GM18517 (cell line): Measurements from ENCODE around the gene ZNF69.
A peak's percentile ranks its signal among the peaks of the same experiment; 100 is the strongest.
"Not testable (repeated sequence)": the region's sequence is repeated elsewhere in the genome, so short reads cannot be mapped to it uniquely, and the experiment has no call there.

Experiments
- ATAC-seq: cut with Tn5 transposase; IDR thresholded peaks from one replicate; pipeline ENCODE4 v1.9.1; 2021; ENCODE audit warnings: mild to moderate bottlenecking, moderate library complexity; ENCODE audit not compliant: unreplicated experiment

ZNF69 gene

GRCh38 chr19:11890634-11891033 is 3.1 kb downstream of the ZNF69 start:
- ATAC-seq, result no peak

GRCh38 chr19:11894851-11895250 is 7.3 kb downstream of the ZNF69 start:
- no peak for ATAC-seq

- no peak for ATAC-seq
Measured at GRCh38 chr19:11902228-11902627, 14.6 kb downstream of the ZNF69 start.

- no peak for ATAC-seq
Measured at GRCh38 chr19:11905928-11906327, 18.3 kb downstream of the ZNF69 start.

GRCh38 chr19:11911937-11912336 is 24.4 kb downstream of the ZNF69 start:
- ATAC-seq, result not testable (repeated sequence)

GRCh38 chr19:11914417-11915051 is 27.0 kb downstream of the ZNF69 start:
- not testable (repeated sequence) for ATAC-seq

- ATAC-seq, result no peak
Measured at GRCh38 chr19:11921852-11922495, 34.4 kb downstream of the ZNF69 start.

- ATAC-seq, result peak; percentile 79
Measured at GRCh38 chr19:11924886-11925650, 37.5 kb downstream of the ZNF69 start, which contains the start of gene ZNF700. Gene ZNF700, plus strand, starts transcription at chr19:11925107. Its CDS starts 104 bp downstream, at chr19:11925211.

GRCh38 chr19:11925651-11926187 is 38.1 kb downstream of the ZNF69 start:
- ATAC-seq, result not testable (repeated sequence)

- ATAC-seq, result no peak
Measured at GRCh38 chr19:11927227-11927626, 39.6 kb downstream of the ZNF69 start.

GRCh38 chr19:11931051-11931450 is 43.5 kb downstream of the ZNF69 start:
- ATAC-seq, result no peak

- ATAC-seq, result no peak
Measured at GRCh38 chr19:11931513-11931912, 43.9 kb downstream of the ZNF69 start.

GRCh38 chr19:11935829-11936228 is 48.2 kb downstream of the ZNF69 start:
- ATAC-seq, result not testable (repeated sequence)

- ATAC-seq, result not testable (repeated sequence)
Measured at GRCh38 chr19:11938383-11938782, 50.8 kb downstream of the ZNF69 start.

- not testable (repeated sequence) for ATAC-seq
Measured at GRCh38 chr19:11941361-11941887, 53.8 kb downstream of the ZNF69 start.

- no peak for ATAC-seq
Measured at GRCh38 chr19:11942008-11942842, 54.6 kb downstream of the ZNF69 start.

- ATAC-seq, result no peak
Measured at GRCh38 chr19:11942843-11943108, 55.2 kb downstream of the ZNF69 start.

GRCh38 chr19:11944656-11945055 is 57.1 kb downstream of the ZNF69 start:
- no peak for ATAC-seq

- no peak for ATAC-seq
Measured at GRCh38 chr19:11948646-11949045, 61.1 kb downstream of the ZNF69 start.

GRCh38 chr19:11949201-11949600 is 61.6 kb downstream of the ZNF69 start:
- ATAC-seq, result no peak
